ENCODE data around the gene ATG4C.

The ATG4C gene

GRCh38 chr1:62869217-62869754 is 85.4 kb downstream of the ATG4C start:
- H3K4me3 ChIP-seq (replicated peaks; ENCODE audit: insufficient read depth, low read length) = no peak overlapping the region
- no peak for DNase-seq (ENCODE audit: low read depth in 1 of 2, low spot score in 1 of 2)
- TF ChIP-seq SPI1 (IDR thresholded peaks at IDR 0.05; ENCODE audit: borderline replicate concordance, low read depth) (no peak), CTCF (IDR thresholded peaks at IDR 0.05; ENCODE audit: insufficient read depth, low read length) (no peak), REST (IDR thresholded peaks at IDR 0.05; ENCODE audit: insufficient replicate concordance, low read depth) (no peak), POLR2AphosphoS5 (IDR thresholded peaks at IDR 0.05; ENCODE audit: low read depth) (no peak), GABPA (IDR thresholded peaks at IDR 0.05; ENCODE audit: low read depth) (no peak)
- no peaks in the 10 kb centered on the region for H3K27me3 ChIP-seq (ENCODE audit: insufficient read depth, poor library complexity, severe bottlenecking)
- no peak overlapping the region for H3K27ac ChIP-seq (replicated peaks)

DNA sequence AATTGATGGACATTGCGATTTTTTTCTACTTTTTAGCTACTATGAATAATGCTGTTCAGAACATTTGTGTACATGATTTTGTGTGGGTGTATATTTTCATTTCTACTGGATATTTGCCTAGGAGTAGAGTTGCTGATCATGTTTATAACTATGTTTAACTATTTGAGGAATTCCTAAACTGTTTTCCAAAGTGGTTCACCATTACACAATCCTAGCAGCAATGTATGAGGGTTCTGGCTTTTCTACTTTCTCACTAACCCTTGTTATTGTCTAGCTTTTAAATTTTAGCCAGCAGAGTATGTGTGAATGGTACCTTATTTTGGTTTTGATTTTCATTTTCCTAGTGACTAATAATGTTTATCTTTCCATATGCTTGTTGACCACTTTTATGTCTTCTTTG is 86.2 kb downstream of the ATG4C start:
- TF ChIP-seq SPI1 (IDR thresholded peaks at IDR 0.05; ENCODE audit: borderline replicate concordance, low read depth) (no peak), CTCF (IDR thresholded peaks at IDR 0.05; ENCODE audit: insufficient read depth, low read length) (no peak), GABPA (IDR thresholded peaks at IDR 0.05; ENCODE audit: low read depth) (no peak), REST (IDR thresholded peaks at IDR 0.05; ENCODE audit: insufficient replicate concordance, low read depth) (no peak), POLR2AphosphoS5 (IDR thresholded peaks at IDR 0.05; ENCODE audit: low read depth) (no peak)
- Histone ChIP-seq H3K27me3 (ENCODE audit: insufficient read depth, poor library complexity, severe bottlenecking) (no peaks in the 10 kb centered on the region), H3K27ac (replicated peaks) (no peak overlapping the region), H3K4me3 (replicated peaks; ENCODE audit: insufficient read depth, low read length) (no peak overlapping the region)
- DNase-seq (ENCODE audit: low read depth in 1 of 2, low spot score in 1 of 2) = no peak

DNA sequence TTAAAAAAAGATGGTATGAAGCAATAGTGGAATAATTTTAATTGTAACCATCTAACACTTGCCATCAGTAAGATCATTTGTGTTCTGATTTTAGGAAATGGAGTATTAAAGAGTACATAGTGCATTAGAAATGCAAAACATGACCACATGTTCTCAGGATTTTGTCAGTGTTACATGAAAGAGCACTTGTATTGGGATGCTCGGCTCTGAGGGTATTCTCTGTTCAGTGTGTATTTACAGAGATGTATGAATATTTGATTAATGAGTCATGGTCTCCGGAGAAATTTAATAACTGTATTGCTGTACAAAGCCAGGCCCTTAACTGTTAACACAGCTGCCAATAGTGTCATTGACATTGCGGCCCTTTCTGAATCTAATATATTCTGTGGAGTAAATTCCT is 91.7 kb downstream of the ATG4C start:
- no peak overlapping the region for H3K27ac ChIP-seq (replicated peaks)
- TF ChIP-seq SPI1 (IDR thresholded peaks at IDR 0.05; ENCODE audit: borderline replicate concordance, low read depth) (no peak), GABPA (IDR thresholded peaks at IDR 0.05; ENCODE audit: low read depth) (no peak), REST (IDR thresholded peaks at IDR 0.05; ENCODE audit: insufficient replicate concordance, low read depth) (no peak), POLR2AphosphoS5 (IDR thresholded peaks at IDR 0.05; ENCODE audit: low read depth) (no peak), CTCF (IDR thresholded peaks at IDR 0.05; ENCODE audit: insufficient read depth, low read length) (no peak)
- no peak overlapping the region for H3K4me3 ChIP-seq (replicated peaks; ENCODE audit: insufficient read depth, low read length)
- H3K27me3 ChIP-seq (ENCODE audit: insufficient read depth, poor library complexity, severe bottlenecking) = peaks cover 2% of the 10 kb centered on the region
- DNase-seq (ENCODE audit: low read depth in 1 of 2, low spot score in 1 of 2) = no peak

Data from HL-60 (cell line).